ENCODE data around the gene GALE. TPM values are rescaled to one million over a fixed set of nuclear protein-coding genes. Genes with fewer than 3 reads are reported as not detected.

GALE gene
- total RNA-seq, 6 experiments from 2014 or later: 25.9 to 46.9 (median 42.0) TPM

- H3K27me3 ChIP-seq: no peaks in the 10 kb centered on the region
- no peaks in the 10 kb centered on the region for H3K9me3 ChIP-seq
- peak overlapping the region in 2 of 3 donors; percentile 76 to 80 for H3K4me3 ChIP-seq
- peak overlapping the region in 2 of 3 donors; percentile 94 to 96 for H3K27ac ChIP-seq
- peak in 2 of 4 donors; percentile 14 for ATAC-seq
- TF ChIP-seq CTCF (IDR thresholded peaks at IDR 0.05): no peak
- no peak for TF ChIP-seq POLR2A (IDR thresholded peaks at IDR 0.05)
- H3K36me3 ChIP-seq: peaks cover 0 to 30% (median 4%) of the 10 kb centered on the region in 4 donors
- DNase-seq: peak; percentile 55 to 84 (median 84)
- WGBS (ENCODE audit: insufficient coverage, low coverage, low lambda C conversion rate, missing lambda C conversion rate): 7% methylated on average over 3 of the region's 10 CpGs
- H3K4me1 ChIP-seq: peaks cover 0 to 52% (median 14%) of the 10 kb centered on the region in 4 donors
- intact Hi-C loops (cut with DNase I): loop anchor here in 1 of 2 donors (10.0 kb wide), 1 partner anchor 63 kb away; the partner anchor contains the start of gene FUCA1
Observed at GRCh38 chr1:23801876-23802275, 1.3 kb upstream of the GALE start.

GRCh38 chr1:23801338-23801748 is 789 bp upstream of the GALE start:
- peak; percentile 52 to 82 (median 79) for DNase-seq
- ATAC-seq: peak; percentile 14 to 49 (median 46)
- H3K9me3 ChIP-seq: no peaks in the 10 kb centered on the region
- 27% methylated on average over 8 of the region's 19 CpGs for WGBS (ENCODE audit: insufficient coverage, low coverage, low lambda C conversion rate, missing lambda C conversion rate)
- intact Hi-C loops (cut with DNase I): loop anchor here in 1 of 2 donors (10.0 kb wide), 1 partner anchor 63 kb away; the partner anchor contains the start of gene FUCA1
- peaks cover 0 to 51% (median 14%) of the 10 kb centered on the region in 4 donors for H3K4me1 ChIP-seq
- no peaks in the 10 kb centered on the region for H3K27me3 ChIP-seq
- no peak for TF ChIP-seq POLR2A (IDR thresholded peaks at IDR 0.05)
- H3K27ac ChIP-seq: peak overlapping the region; percentile 89 to 96 (median 94)
- peaks cover 0 to 24% (median 2%) of the 10 kb centered on the region in 4 donors for H3K36me3 ChIP-seq
- H3K4me3 ChIP-seq: peak overlapping the region; percentile 71 to 80 (median 76)

GRCh38 chr1:23799570-23800399 is 769 bp downstream of the GALE start:
- intact Hi-C loops (cut with DNase I): loop anchor here in 1 of 2 donors (10.0 kb wide), 1 partner anchor 65 kb away; the partner anchor contains the start of gene FUCA1
- peaks cover 0 to 36% (median 14%) of the 10 kb centered on the region in 4 donors for H3K4me1 ChIP-seq
- TF ChIP-seq POLR2A (IDR thresholded peaks at IDR 0.05) (peak; percentile 73), CTCF (IDR thresholded peaks at IDR 0.05) (no peak)

GRCh38 chr1:23799255-23799569 is 1.3 kb downstream of the GALE start:
- intact Hi-C loops (cut with DNase I): no loop called here
- no peaks in the 10 kb centered on the region for H3K9me3 ChIP-seq
- no peak for ATAC-seq
- TF ChIP-seq POLR2A (IDR thresholded peaks at IDR 0.05): no peak
- TF ChIP-seq CTCF (IDR thresholded peaks at IDR 0.05): no peak
- H3K4me1 ChIP-seq: peaks cover 0 to 34% (median 14%) of the 10 kb centered on the region in 4 donors
- no peaks in the 10 kb centered on the region for H3K27me3 ChIP-seq
- 100% methylated on average over 2 of the region's 7 CpGs for WGBS (ENCODE audit: insufficient coverage, low coverage, low lambda C conversion rate, missing lambda C conversion rate)
- H3K4me3 ChIP-seq: peak overlapping the region; percentile 71 to 80 (median 76)
- peaks cover 0 to 31% (median 4%) of the 10 kb centered on the region in 4 donors for H3K36me3 ChIP-seq
- DNase-seq: no peak
- peak overlapping the region; percentile 89 to 96 (median 94) for H3K27ac ChIP-seq

More at GRCh38 chr1:23799570-23800399, 769 bp downstream of the GALE start:
- Histone ChIP-seq H3K4me3 (peak overlapping the region; percentile 71 to 80 (median 76)), H3K27me3 (no peaks in the 10 kb centered on the region), H3K27ac (peak overlapping the region; percentile 89 to 96 (median 94)), H3K9me3 (no peaks in the 10 kb centered on the region), H3K36me3 (peaks cover 0 to 31% (median 2%) of the 10 kb centered on the region in 4 donors)
- peak; percentile 55 to 76 (median 68) for ATAC-seq
- WGBS (ENCODE audit: insufficient coverage, low coverage, low lambda C conversion rate, missing lambda C conversion rate): no CpG with 5 or more reads among the region's 48 CpGs
- DNase-seq: peak; percentile 85 to 92 (median 90)
